OCI-LY7 (cell line): ENCODE results near the gene KLLN. TPM values are rescaled to one million over a fixed set of nuclear protein-coding genes. Genes with fewer than 3 reads are reported as not detected.

Experiments
- BruUV-seq: library from RNA; stranded (reverse); fragments of 400-500 nt; replicated peaks from 2 replicates; lab custom pipeline; 2021; lab: Mats Ljungman, UMichigan
- CTCF ChIA-PET: fragments of 300-600 bp; sonication (Branson Sonifier 250); formaldehyde crosslinking; loops from one replicate; lab custom pipeline; 2022; ENCODE audit warnings: antibody characterized with exemption; ENCODE audit not compliant: unreplicated experiment; lab: Charles Lee
- POLR2A ChIA-PET: fragments of 300-600 bp; sonication (Branson Sonifier 250); formaldehyde crosslinking; loops from one replicate; lab custom pipeline; 2022; ENCODE audit warnings: antibody characterized with exemption; lab: Charles Lee
- DNase-seq: peaks from one replicate; pipeline ENCODE4 v3.0.0-alpha.2; 2015; ENCODE audit warnings: low spot score
- H2AFZ ChIP-seq: fragments of 200-600 bp; sonication (generic), shearing (Covaris generic); 2 replicates; pipeline ENCODE4 v1.6.1; 2014; ENCODE audit warnings: mild to moderate bottlenecking, antibody characterized with exemption, low read length, moderate library complexity
- H3K27ac ChIP-seq: fragments of 200-600 bp; sonication (generic); 2 replicates; pipeline ENCODE4 v1.5.1; 2014; ENCODE audit warnings: mixed run types, low read depth, mild to moderate bottlenecking, moderate library complexity, low read length, inconsistent platforms; ENCODE audit not compliant: poor library complexity, severe bottlenecking
- H3K36me3 ChIP-seq: fragments of 200-600 bp; sonication (generic); 2 replicates; pipeline ENCODE4 v1.6.1; 2014; ENCODE audit warnings: mild to moderate bottlenecking, antibody characterized with exemption, low read length, moderate library complexity, mixed read lengths; ENCODE audit not compliant: insufficient read depth
- H3K4me1 ChIP-seq: fragments of 200-600 bp; sonication (generic); 2 replicates; pipeline ENCODE4 v1.5.1; 2014; ENCODE audit warnings: mild to moderate bottlenecking, low read length; ENCODE audit not compliant: insufficient read depth, poor library complexity, severe bottlenecking
- H3K4me2 ChIP-seq: fragments of 200-600 bp; sonication (generic); 2 replicates; pipeline ENCODE4 v1.6.1; 2014; ENCODE audit warnings: mild to moderate bottlenecking, low read length
- H3K4me3 ChIP-seq: fragments of 200-600 bp; sonication (generic); 2 replicates; pipeline ENCODE4 v1.5.1; 2014; ENCODE audit warnings: mild to moderate bottlenecking, low read depth, low read length; ENCODE audit not compliant: poor library complexity, severe bottlenecking
- H3K79me2 ChIP-seq: fragments of 200-600 bp; sonication (generic); 2 replicates; pipeline ENCODE4 v1.6.1; 2016; ENCODE audit warnings: low read depth, mild to moderate bottlenecking, low read length, moderate library complexity, mixed read lengths; ENCODE audit not compliant: insufficient read depth
- H3K9me2 ChIP-seq: fragments of 200-600 bp; sonication (generic); 2 replicates; pipeline ENCODE4 v1.6.1; 2016; ENCODE audit warnings: mild to moderate bottlenecking, low read length, mixed read lengths; ENCODE audit not compliant: insufficient read depth
- H3K9me3 ChIP-seq: fragments of 200-600 bp; sonication (generic); 2 replicates; pipeline ENCODE4 v1.6.1; 2014; ENCODE audit warnings: mild to moderate bottlenecking, mixed run types, low read length, mixed read lengths
- H4K20me1 ChIP-seq: fragments of 200-600 bp; sonication (generic); 2 replicates; pipeline ENCODE4 v1.6.1; 2014; ENCODE audit warnings: mild to moderate bottlenecking, antibody characterized with exemption, low read length, moderate library complexity, mixed read lengths; ENCODE audit not compliant: insufficient read depth
- CTCF ChIP-seq: fragments of 200-600 bp; sonication (generic); conservative IDR thresholded peaks from 2 replicates; pipeline ENCODE4 v1.5.1; 2014; ENCODE audit warnings: mild to moderate bottlenecking, antibody characterized with exemption, low read length, moderate library complexity, mixed read lengths
- EZH2phosphoT487 ChIP-seq: fragments of 200-600 bp; sonication (generic); IDR thresholded peaks from 2 replicates; pipeline ENCODE4 v1.6.1; 2018; ENCODE audit warnings: low read depth, borderline replicate concordance, mild to moderate bottlenecking, mixed run types, antibody characterized with exemption, low read length, moderate library complexity, mixed read lengths
- intact Hi-C: fragments of 100-400 bp; cut with micrococcal nuclease; formaldehyde crosslinking; loops from one replicate; pipeline ENCODE4 v1.10.0; 2022; ENCODE audit not compliant: unreplicated experiment
- total RNA-seq, 2 experiments: library from RNA; depleted of rRNA in 1 of 2; stranded (reverse); fragments of >200 nt in 1 of 2; shearing (Covaris generic) in 1 of 2; gene quantifications; 2 replicates each; pipeline ENCODE4 v1.2.3, GENCODE V29; 2014 to 2022

The KLLN gene
- total RNA-seq, 2 experiments from 2014 or later = 3.8 to 5.5 TPM

GRCh38 chr10:87878664-87879459, 15.5 kb upstream of the KLLN start:
- Histone ChIP-seq H2AFZ (no peak overlapping the region), H3K4me3 (no peak overlapping the region), H3K4me2 (no peak overlapping the region), H3K9me2 (no peaks in the 10 kb centered on the region), H3K4me1 (peaks cover 18% of the 10 kb centered on the region), H3K9me3 (peaks cover 31% of the 10 kb centered on the region; the same call in 1 of the 2 replicates), H4K20me1 (0 out of 2 replicates have a peak, but pooled peaks cover 5% of the 10 kb centered on the region), H3K27ac (no peak overlapping the region), H3K36me3 (peaks cover 93% of the 10 kb centered on the region), H3K79me2 (peaks cover 95% of the 10 kb centered on the region)
- BruUV-seq = no TSS peak
- intact Hi-C loops = no loop called here
- CTCF ChIA-PET = no interaction called here
- no peak for DNase-seq
- POLR2A ChIA-PET = interaction anchor here (0.6 to 3.0 kb wide), 5 partner anchors 10 to 190 kb away, joined by 3 to 8 read pairs (median 3); no protein-coding TSS in a partner anchor
- TF ChIP-seq EZH2phosphoT487 = no peak
- TF ChIP-seq CTCF = no peak

DNA sequence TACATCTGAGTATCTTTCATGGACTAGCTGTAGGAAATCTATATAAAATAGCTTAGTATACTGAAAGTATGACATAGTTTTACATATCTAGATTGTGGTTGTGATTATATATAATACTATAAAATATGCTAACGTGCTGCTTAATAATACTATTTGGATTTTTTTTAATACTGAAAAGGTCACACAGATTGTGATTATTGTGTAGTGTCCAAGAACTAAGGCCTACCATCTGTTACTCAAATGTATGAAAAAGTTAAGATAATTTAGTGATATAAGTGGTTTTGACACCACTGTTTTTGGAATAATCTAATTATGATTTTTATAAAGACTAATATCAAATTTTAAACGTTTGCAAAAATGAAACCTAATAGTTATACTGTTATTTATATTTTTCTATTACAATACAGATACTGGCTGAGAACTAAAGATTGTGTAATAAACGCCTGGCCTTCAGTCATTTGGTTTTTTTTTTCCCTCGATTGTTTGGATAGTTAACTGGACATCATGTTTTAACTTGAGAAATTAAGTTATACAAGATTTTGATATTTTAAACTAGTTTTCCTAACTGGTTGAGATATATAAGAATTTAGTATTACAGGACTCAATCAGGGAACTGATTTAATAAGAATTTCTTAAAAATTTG, 12.7 kb upstream of the KLLN start:
- Histone ChIP-seq H3K27ac (no peak overlapping the region), H3K4me1 (peaks cover 42% of the 10 kb centered on the region), H3K9me3 (peaks cover 14% of the 10 kb centered on the region; the same call in 1 of the 2 replicates), H3K4me3 (no peak overlapping the region), H3K4me2 (no peak overlapping the region), H2AFZ (no peak overlapping the region), H3K79me2 (peaks cover 100% of the 10 kb centered on the region), H3K9me2 (no peaks in the 10 kb centered on the region), H4K20me1 (peaks cover 11% of the 10 kb centered on the region; the same call in 1 of the 2 replicates), H3K36me3 (peaks cover 93% of the 10 kb centered on the region)
- POLR2A ChIA-PET = interaction anchor here (0.7 to 2.0 kb wide), 5 partner anchors 11 to 470 kb away, joined by 3 to 13 read pairs (median 5); partner anchors contain the start of genes KLLN and PTEN
- no TSS peak for BruUV-seq
- DNase-seq = no peak
- TF ChIP-seq EZH2phosphoT487 (no peak), CTCF (no peak)
- intact Hi-C loops = no loop called here
- CTCF ChIA-PET = no interaction called here
